Natural killer cell (primary cell): ENCODE data around the gene ACTL10. TPM values are rescaled to one million over a fixed set of nuclear protein-coding genes. Genes with fewer than 3 reads are reported as not detected.

Experiments
- ATAC-seq, 3 donors: fragments of 150-1000 bp in 2 of 3; fragments of 200-7000 bp in 1 of 3; cut with Tn5 transposase; 1 replicate in 1 of 3; 2 replicates in 2 of 3; pipeline ENCODE4 v1.10.0; 2021; ENCODE audit warnings: mild to moderate bottlenecking in 2 of 3, moderate library complexity in 2 of 3
- DNase-seq, 2 donors: peaks; one replicate each; pipeline versions ENCODE4 v3.0.0 to v3.0.0-alpha.2; 2013 to 2021; ENCODE audit warnings: mixed read lengths in 1 of 2
- H3K27ac ChIP-seq: one replicate; pipeline ENCODE4 v1.5.1; 2013; ENCODE audit warnings: mild to moderate bottlenecking, low read length
- H3K27me3 ChIP-seq: one replicate; pipeline ENCODE4 v1.6.1; 2013; ENCODE audit warnings: low read length; ENCODE audit not compliant: control insufficient read depth, insufficient read depth
- H3K36me3 ChIP-seq: one replicate; pipeline ENCODE4 v1.6.1; 2013; ENCODE audit warnings: low read length; ENCODE audit not compliant: control insufficient read depth, insufficient read depth
- H3K4me1 ChIP-seq: one replicate; pipeline ENCODE4 v1.6.1; 2013; ENCODE audit warnings: low read length; ENCODE audit not compliant: control insufficient read depth, insufficient read depth
- H3K4me3 ChIP-seq: one replicate; pipeline ENCODE4 v1.5.1; 2013; ENCODE audit warnings: low read length
- H3K9me3 ChIP-seq: one replicate; pipeline ENCODE4 v1.6.1; 2013; ENCODE audit warnings: low read length; ENCODE audit not compliant: control insufficient read depth, insufficient read depth
- H3K27ac Mint-ChIP-seq, 2 donors: one replicate each; pipeline ENCODE4 v1.8.0; 2022; ENCODE audit warnings: mild to moderate bottlenecking in 2 of 2, mixed read lengths in 2 of 2, moderate library complexity in 1 of 2
- H3K27me3 Mint-ChIP-seq, 2 donors: one replicate each; pipeline ENCODE4 v1.8.0; 2022; ENCODE audit warnings: low read depth in 2 of 2, mixed read lengths in 2 of 2
- H3K36me3 Mint-ChIP-seq: one replicate; pipeline ENCODE4 v1.8.0; 2022; ENCODE audit warnings: mixed read lengths
- H3K4me1 Mint-ChIP-seq, 2 donors: one replicate each; pipeline ENCODE4 v1.8.0; 2022; ENCODE audit warnings: mixed read lengths in 2 of 2
- H3K4me3 Mint-ChIP-seq: one replicate; pipeline ENCODE4 v1.8.0; 2022; ENCODE audit warnings: mild to moderate bottlenecking, moderate library complexity, mixed read lengths
- H3K9me3 Mint-ChIP-seq, 2 donors: one replicate each; pipeline ENCODE4 v1.8.0; 2022; ENCODE audit warnings: mixed read lengths in 2 of 2
- CTCF ChIP-seq: fragments of 200-600 bp; IDR thresholded peaks from one replicate; pipeline ENCODE4 v1.8.0; 2022; ENCODE audit warnings: antibody characterized with exemption
- WGBS: methylation state at CpG from one replicate; pipeline ENCODE4 v1.1.7; 2013; ENCODE audit warnings: missing lambda C conversion rate; ENCODE audit not compliant: insufficient coverage; 5-methylcytosine and 5-hydroxymethylcytosine counted together
- intact Hi-C: fragments of 100-400 bp; cut with micrococcal nuclease; formaldehyde crosslinking; loops from one replicate; pipeline ENCODE4 v1.14.2; 2022
- total RNA-seq, 4 donors: library from RNA; stranded (reverse); fragments of 120-200 nt in 1 of 4; gene quantifications; one replicate each; pipeline versions ENCODE4 v1.2.3 to v1.2.4, GENCODE V29; 2013 to 2022

Gene ACTL10
- total RNA-seq, 3 donors from 2014 or later (not counting 1 experiment from before 2014, with no cell fraction given) = 0.80 to 2.2 (median 1.1) TPM

GRCh38 chr20:33701629-33702450 is 35.1 kb downstream of the ACTL10 start:
- 96% methylated on average over 26 of the region's 27 CpGs for WGBS
- DNase-seq (no peak), ATAC-seq (no peak)
- H3K27ac Mint-ChIP-seq = no peak overlapping the region
- no peak for TF ChIP-seq CTCF
- no peaks in the 10 kb centered on the region for H3K4me1 ChIP-seq
- H3K27me3 ChIP-seq = no peaks in the 10 kb centered on the region
- no peaks in the 10 kb centered on the region for H3K36me3 ChIP-seq
- H3K9me3 ChIP-seq = no peaks in the 10 kb centered on the region
- H3K27me3 Mint-ChIP-seq = no peaks in the 10 kb centered on the region
- intact Hi-C loops = no loop called here
- H3K4me3 Mint-ChIP-seq = no peak overlapping the region
- H3K27ac ChIP-seq = no peak overlapping the region
- no peaks in the 10 kb centered on the region for H3K9me3 Mint-ChIP-seq
- H3K36me3 Mint-ChIP-seq = no peaks in the 10 kb centered on the region
- H3K4me3 ChIP-seq = no peak overlapping the region
- no peaks in the 10 kb centered on the region for H3K4me1 Mint-ChIP-seq

GRCh38 chr20:33702861-33703260 is 36.1 kb downstream of the ACTL10 start:
- H3K9me3 Mint-ChIP-seq = no peaks in the 10 kb centered on the region
- intact Hi-C loops = no loop called here
- H3K36me3 Mint-ChIP-seq = no peaks in the 10 kb centered on the region
- no peak overlapping the region for H3K4me3 ChIP-seq
- TF ChIP-seq CTCF = no peak
- H3K4me1 Mint-ChIP-seq = no peaks in the 10 kb centered on the region
- DNase-seq (no peak), ATAC-seq (no peak)
- 76% methylated on average over 5 of the region's 5 CpGs for WGBS
- H3K27ac Mint-ChIP-seq = no peak overlapping the region
- H3K4me3 Mint-ChIP-seq = no peak overlapping the region
- H3K27ac ChIP-seq = no peak overlapping the region
- peaks cover 6% of the 10 kb centered on the region for H3K36me3 ChIP-seq
- no peaks in the 10 kb centered on the region for H3K27me3 Mint-ChIP-seq
- H3K27me3 ChIP-seq = no peaks in the 10 kb centered on the region
- H3K9me3 ChIP-seq = no peaks in the 10 kb centered on the region
- H3K4me1 ChIP-seq = no peaks in the 10 kb centered on the region

GRCh38 chr20:33703498-33704137 is 36.9 kb downstream of the ACTL10 start:
- WGBS = 97% methylated on average over 6 of the region's 8 CpGs
- Mint-ChIP-seq H3K4me3 (no peak overlapping the region), H3K27ac (no peak overlapping the region), H3K27me3 (no peaks in the 10 kb centered on the region), H3K9me3 (no peaks in the 10 kb centered on the region), H3K4me1 (no peaks in the 10 kb centered on the region), H3K36me3 (no peaks in the 10 kb centered on the region)
- Histone ChIP-seq H3K4me3 (no peak overlapping the region), H3K27ac (no peak overlapping the region), H3K36me3 (peaks cover 6% of the 10 kb centered on the region), H3K4me1 (no peaks in the 10 kb centered on the region), H3K9me3 (no peaks in the 10 kb centered on the region), H3K27me3 (no peaks in the 10 kb centered on the region)
- intact Hi-C loops = no loop called here
- no peak for ATAC-seq
- no peak for DNase-seq
- no peak for TF ChIP-seq CTCF
